Stimulated activated CD4-positive, alpha-beta T cell treated with anti-CD3 and anti-CD28 coated beads, Interleukin-1b, Interleukin-23, amount 100 ng/mL, for 24 hours (primary cell): Measurements from ENCODE around the gene LRRTM4.

Source experiments
- DNase-seq, 4 experiments: peaks; one replicate each; pipeline ENCODE4 v3.0.0-alpha.2; 2020; ENCODE audit warnings: low read depth in 4 of 4, low spot score in 1 of 4

Gene LRRTM4

GRCh38 chr2:77325395-77325794, 196.8 kb downstream of the LRRTM4 start:
- DNase-seq, result no peak

- DNase-seq, result no peak
These were observed 199.7 kb downstream of the LRRTM4 start for GRCh38 chr2:77322431-77322830.

DNA sequence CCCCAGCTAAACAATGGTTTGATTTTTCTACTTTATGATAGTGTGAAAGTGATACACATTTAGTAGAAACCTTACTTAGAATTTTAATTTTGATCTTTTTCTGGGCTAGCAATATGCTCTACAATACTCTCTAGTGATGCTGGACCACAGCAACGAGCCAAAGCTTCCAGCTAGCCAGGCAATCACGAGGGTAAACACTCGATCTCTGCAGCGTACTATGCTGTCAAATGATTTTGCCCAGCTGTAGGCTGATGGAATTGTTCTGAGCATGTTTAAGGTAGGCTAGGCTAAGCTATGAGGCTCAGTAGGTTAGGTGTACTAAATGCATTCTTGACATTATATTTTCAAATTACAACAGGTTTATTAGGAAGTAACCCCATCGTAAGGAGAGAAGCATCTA, 207.5 kb downstream of the LRRTM4 start:
- DNase-seq, result no peak

DNA sequence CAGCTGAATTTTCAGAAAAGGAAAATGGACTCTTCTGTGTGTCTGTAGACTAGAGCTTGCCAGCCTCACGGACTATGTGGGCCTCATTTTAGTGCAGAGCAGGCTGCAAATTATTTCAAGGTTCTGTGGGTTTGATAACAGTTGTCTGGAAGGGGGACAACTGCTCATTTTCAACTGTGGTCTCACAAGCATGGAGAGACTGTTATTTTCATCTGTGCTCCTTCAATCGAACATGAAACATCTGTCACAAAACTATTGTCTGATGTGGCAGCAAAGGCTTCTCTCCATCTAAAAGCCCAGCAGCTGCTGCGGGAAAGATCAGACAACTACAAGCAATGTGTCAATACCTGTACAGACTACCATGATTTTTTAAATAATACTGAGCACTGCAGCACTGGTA, 211.8 kb downstream of the LRRTM4 start:
- no peak for DNase-seq

GRCh38 chr2:77309725-77310124, 212.5 kb downstream of the LRRTM4 start:
- DNase-seq, result no peak

- DNase-seq, result no peak
These were observed 220.7 kb downstream of the LRRTM4 start for GRCh38 chr2:77301441-77301840.

- DNase-seq, result no peak
These were observed 225.4 kb downstream of the LRRTM4 start for GRCh38 chr2:77296791-77297190.

- DNase-seq, result no peak
These were observed 227.7 kb downstream of the LRRTM4 start for GRCh38 chr2:77294474-77294873.

- no peak for DNase-seq
These were observed 237.8 kb downstream of the LRRTM4 start for GRCh38 chr2:77284353-77284752.

DNA sequence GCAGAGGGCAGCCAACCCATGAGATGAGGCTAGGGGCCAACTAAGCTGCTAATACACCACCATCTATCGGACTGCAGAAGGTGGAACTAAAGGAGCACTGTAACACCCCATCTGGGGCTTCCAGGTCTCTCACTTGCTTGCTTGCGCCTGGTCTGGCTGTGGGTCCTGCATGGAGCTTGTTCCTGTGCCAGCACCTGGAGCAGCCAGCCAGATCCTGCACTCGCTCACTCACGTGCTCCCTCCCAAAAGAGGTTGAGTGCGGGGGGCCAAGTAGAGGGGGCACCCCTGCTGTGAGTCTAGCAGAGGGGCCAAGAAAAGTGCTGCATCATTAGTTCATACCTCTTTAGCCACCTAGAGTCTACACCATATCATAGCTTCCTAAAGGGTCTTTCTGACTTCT, 250.9 kb downstream of the LRRTM4 start:
- no peak for DNase-seq

DNA sequence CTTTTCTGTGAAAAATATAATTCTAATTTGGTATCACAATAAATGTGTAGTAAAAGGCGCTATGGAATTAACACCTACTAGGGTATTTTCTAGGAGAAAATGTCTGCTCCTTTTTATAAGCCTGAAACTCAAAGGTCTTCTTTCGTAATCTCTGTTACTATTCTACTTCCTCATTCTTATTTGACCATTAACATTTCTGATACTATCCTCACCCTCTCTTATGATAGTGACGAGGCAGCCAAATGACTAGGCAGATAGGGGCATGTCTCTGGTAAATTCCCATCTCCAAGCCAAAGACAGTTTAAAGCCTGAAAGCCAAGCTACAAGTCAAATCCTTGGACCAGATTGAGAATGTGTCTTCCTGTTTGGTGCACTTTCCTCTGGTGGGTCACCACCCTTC, 251.7 kb downstream of the LRRTM4 start:
- no peak for DNase-seq

DNA sequence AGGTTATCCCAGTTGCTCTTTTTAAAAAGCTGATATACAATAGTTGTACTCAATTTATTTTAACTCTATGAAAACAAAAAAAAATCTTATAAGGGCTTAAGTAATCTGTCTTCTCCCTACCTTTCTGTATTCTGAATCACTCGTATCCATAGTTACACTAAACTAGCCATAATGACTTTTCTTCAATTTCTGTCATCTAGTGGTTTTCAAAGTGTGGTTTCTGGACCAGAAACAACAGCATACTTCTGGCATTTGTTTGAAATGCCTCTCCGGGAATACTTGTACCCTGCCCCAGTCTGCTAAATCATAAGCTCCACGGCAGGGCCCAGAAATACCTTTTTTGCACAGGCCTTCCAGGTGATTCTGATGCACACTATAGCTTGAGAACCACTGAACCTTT, 253.6 kb downstream of the LRRTM4 start:
- DNase-seq, result no peak

- DNase-seq, result no peak
These were observed 289.2 kb downstream of the LRRTM4 start for GRCh38 chr2:77232909-77233425.

DNA sequence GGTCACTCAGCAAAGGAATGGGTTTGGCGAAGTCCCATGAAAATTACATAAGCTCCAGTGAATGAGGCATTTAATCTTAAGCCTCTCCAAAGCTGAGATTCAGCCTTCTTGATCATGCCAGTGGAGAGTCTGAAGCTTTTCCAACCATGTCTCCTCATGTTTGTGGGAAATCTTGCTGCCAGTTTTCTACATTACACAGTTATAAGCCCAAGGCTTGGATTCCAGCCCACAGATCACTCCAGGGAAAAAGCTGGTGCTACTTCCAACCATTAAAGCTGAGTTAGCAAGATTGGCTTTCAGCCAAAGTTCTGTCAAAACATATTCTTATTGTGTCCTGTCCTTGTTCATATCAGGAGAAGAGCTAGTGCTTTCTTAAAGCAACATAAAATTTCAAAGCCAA, 293.8 kb downstream of the LRRTM4 start:
- no peak for DNase-seq

DNA sequence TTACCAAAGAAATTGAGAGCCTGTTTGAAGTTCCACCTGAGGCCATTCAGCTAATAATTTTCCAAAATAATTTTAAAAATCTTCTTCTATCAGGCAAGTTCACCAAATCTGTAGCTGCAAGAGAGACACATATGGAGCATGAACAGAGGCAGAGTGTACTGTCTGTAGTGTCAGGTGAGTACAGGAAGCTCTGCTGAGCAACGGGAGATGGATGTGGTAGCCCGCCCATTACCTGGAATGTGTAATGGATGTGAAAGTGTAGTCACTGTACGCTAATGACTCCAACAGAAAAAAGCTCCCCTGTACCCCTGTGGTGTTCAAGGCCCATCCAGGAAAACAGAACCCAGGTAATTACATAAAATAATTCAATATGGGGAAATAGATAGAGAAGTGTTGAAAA, 311.5 kb downstream of the LRRTM4 start:
- DNase-seq, result no peak

DNA sequence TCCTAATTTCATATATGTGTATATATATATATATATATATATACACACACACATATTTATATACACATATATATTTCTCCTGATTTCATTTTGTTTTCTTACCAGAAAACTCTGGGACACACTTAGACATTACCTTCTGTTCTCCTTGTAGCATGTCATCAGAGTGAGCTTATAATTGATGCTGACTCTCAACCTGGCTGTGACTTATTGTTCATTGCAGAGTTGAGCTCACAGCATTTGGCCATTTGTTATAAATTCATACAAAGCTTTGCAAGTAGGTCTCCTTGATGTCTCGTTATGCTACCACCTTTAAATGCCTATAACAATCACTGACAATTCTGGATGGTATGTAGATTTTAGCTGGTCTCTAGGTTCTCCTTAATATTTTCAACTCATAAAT, 314.8 kb downstream of the LRRTM4 start:
- DNase-seq, result no peak

DNA sequence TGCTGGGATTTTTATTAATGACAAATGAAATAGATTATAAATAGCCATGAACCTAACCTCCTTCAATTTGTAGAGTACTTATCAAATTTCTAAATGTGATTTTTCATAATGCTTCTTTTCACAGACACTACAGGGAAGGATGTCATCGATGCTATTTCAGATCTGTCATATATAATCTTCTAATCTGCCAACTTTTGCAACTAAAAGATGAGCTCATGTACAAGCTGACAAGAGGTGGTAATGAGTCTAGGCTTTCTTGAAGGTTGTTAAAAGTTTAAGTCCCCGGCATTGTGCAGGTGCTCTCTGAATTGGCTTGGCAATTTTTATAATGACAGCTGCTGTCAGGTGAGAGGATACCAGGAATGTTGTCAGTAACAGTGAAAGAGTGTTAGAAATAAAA, 320.4 kb downstream of the LRRTM4 start:
- no peak for DNase-seq

- DNase-seq, result no peak
These were observed 322.8 kb downstream of the LRRTM4 start for GRCh38 chr2:77199411-77199810.

- no peak for DNase-seq
These were observed 328.2 kb downstream of the LRRTM4 start for GRCh38 chr2:77193858-77194448.

DNA sequence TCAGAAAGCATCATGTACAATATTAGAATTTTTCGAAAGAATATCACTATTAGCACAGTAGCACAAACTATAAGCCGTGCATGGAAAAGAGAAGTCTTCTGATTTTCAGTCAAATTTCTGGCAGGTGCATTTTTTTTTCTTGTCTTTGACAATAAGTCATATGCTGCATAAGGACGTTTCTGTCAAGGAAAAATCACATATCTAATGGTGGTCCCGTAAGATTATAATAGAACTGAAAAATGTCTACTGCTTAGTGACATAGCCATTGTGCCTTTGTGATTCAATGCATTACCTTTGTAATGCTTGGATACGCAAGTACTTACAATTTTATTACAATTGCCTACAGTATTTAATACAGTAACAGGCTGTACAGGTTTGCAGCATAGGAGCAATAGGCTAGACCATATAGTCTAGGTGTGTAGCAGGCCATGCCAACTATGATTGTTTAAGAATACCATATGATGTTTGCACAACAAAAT, 329.3 kb downstream of the LRRTM4 start:
- DNase-seq, result no peak

DNA sequence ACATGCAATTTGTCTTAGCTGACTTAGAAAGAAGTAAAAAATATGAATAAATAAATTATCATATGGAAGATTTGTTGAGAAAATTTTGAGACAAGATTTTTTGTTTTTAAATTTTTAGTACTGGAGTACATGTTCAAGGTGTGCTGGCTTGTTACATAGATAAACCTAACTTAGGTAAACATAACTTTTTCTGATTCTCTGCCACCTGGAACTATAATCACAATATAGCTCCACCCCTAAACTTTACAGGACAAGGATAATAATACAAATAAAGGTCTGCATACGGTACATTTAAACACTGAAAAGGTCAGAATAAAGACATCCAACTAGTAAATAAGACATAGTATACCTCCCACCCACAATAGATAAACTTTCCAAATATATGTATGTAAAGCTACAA, 330.5 kb downstream of the LRRTM4 start:
- DNase-seq, result no peak

GRCh38 chr2:77190721-77191346, 331.3 kb downstream of the LRRTM4 start:
- no peak for DNase-seq

DNA sequence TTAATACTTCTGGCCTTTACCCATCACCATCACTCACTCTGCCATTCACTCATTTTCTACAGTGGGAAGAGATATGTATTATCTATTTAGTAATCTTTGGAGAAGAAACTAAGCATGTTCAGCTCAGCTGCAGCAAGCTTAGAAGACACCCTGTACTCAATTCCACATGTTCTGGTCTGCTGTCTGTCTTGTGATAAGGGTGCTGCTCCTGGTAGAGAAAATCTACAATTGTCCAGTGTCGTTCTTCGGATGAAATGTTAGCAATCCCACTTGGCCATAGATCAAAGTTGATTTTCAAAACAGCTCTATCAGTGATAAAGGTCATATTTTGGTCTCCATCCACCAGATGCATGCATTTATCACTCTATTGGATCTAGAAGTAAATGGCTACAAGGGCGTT, 337.1 kb downstream of the LRRTM4 start:
- no peak for DNase-seq
